Natural killer cell (primary cell): ENCODE results near the gene DLGAP4. TPM values are rescaled to one million over a fixed set of nuclear protein-coding genes. Genes with fewer than 3 reads are reported as not detected.

Experiments
- ATAC-seq, 3 donors: fragments of 150-1000 bp in 2 of 3; fragments of 200-7000 bp in 1 of 3; cut with Tn5 transposase; 1 replicate in 1 of 3; 2 replicates in 2 of 3; pipeline ENCODE4 v1.10.0; 2021; ENCODE audit warnings: mild to moderate bottlenecking in 2 of 3, moderate library complexity in 2 of 3
- DNase-seq, 2 donors: peaks; one replicate each; pipeline versions ENCODE4 v3.0.0 to v3.0.0-alpha.2; 2013 to 2021; ENCODE audit warnings: mixed read lengths in 1 of 2
- H3K27ac ChIP-seq: one replicate; pipeline ENCODE4 v1.5.1; 2013; ENCODE audit warnings: mild to moderate bottlenecking, low read length
- H3K27me3 ChIP-seq: one replicate; pipeline ENCODE4 v1.6.1; 2013; ENCODE audit warnings: low read length; ENCODE audit not compliant: control insufficient read depth, insufficient read depth
- H3K36me3 ChIP-seq: one replicate; pipeline ENCODE4 v1.6.1; 2013; ENCODE audit warnings: low read length; ENCODE audit not compliant: control insufficient read depth, insufficient read depth
- H3K4me1 ChIP-seq: one replicate; pipeline ENCODE4 v1.6.1; 2013; ENCODE audit warnings: low read length; ENCODE audit not compliant: control insufficient read depth, insufficient read depth
- H3K4me3 ChIP-seq: one replicate; pipeline ENCODE4 v1.5.1; 2013; ENCODE audit warnings: low read length
- H3K9me3 ChIP-seq: one replicate; pipeline ENCODE4 v1.6.1; 2013; ENCODE audit warnings: low read length; ENCODE audit not compliant: control insufficient read depth, insufficient read depth
- H3K27ac Mint-ChIP-seq, 2 donors: one replicate each; pipeline ENCODE4 v1.8.0; 2022; ENCODE audit warnings: mild to moderate bottlenecking in 2 of 2, mixed read lengths in 2 of 2, moderate library complexity in 1 of 2
- H3K27me3 Mint-ChIP-seq, 2 donors: one replicate each; pipeline ENCODE4 v1.8.0; 2022; ENCODE audit warnings: low read depth in 2 of 2, mixed read lengths in 2 of 2
- H3K36me3 Mint-ChIP-seq: one replicate; pipeline ENCODE4 v1.8.0; 2022; ENCODE audit warnings: mixed read lengths
- H3K4me1 Mint-ChIP-seq, 2 donors: one replicate each; pipeline ENCODE4 v1.8.0; 2022; ENCODE audit warnings: mixed read lengths in 2 of 2
- H3K4me3 Mint-ChIP-seq: one replicate; pipeline ENCODE4 v1.8.0; 2022; ENCODE audit warnings: mild to moderate bottlenecking, moderate library complexity, mixed read lengths
- H3K9me3 Mint-ChIP-seq, 2 donors: one replicate each; pipeline ENCODE4 v1.8.0; 2022; ENCODE audit warnings: mixed read lengths in 2 of 2
- WGBS: methylation state at CpG from one replicate; pipeline ENCODE4 v1.1.7; 2013; ENCODE audit warnings: missing lambda C conversion rate; ENCODE audit not compliant: insufficient coverage; 5-methylcytosine and 5-hydroxymethylcytosine counted together
- intact Hi-C: fragments of 100-400 bp; cut with micrococcal nuclease; formaldehyde crosslinking; loops from one replicate; pipeline ENCODE4 v1.14.2; 2022
- total RNA-seq, 4 donors: library from RNA; stranded (reverse); fragments of 120-200 nt in 1 of 4; gene quantifications; one replicate each; pipeline versions ENCODE4 v1.2.3 to v1.2.4, GENCODE V29; 2013 to 2022
- TF ChIP-seq, protein P1 (sequence below): fragments of 200-600 bp; IDR thresholded peaks from one replicate; pipeline ENCODE4 v1.8.0; 2022; ENCODE audit warnings: antibody characterized with exemption

The DLGAP4 gene
- total RNA-seq, 3 donors from 2014 or later (not counting 1 experiment from before 2014, with no cell fraction given): 47.9 to 51.6 (median 51.2) TPM

DNA sequence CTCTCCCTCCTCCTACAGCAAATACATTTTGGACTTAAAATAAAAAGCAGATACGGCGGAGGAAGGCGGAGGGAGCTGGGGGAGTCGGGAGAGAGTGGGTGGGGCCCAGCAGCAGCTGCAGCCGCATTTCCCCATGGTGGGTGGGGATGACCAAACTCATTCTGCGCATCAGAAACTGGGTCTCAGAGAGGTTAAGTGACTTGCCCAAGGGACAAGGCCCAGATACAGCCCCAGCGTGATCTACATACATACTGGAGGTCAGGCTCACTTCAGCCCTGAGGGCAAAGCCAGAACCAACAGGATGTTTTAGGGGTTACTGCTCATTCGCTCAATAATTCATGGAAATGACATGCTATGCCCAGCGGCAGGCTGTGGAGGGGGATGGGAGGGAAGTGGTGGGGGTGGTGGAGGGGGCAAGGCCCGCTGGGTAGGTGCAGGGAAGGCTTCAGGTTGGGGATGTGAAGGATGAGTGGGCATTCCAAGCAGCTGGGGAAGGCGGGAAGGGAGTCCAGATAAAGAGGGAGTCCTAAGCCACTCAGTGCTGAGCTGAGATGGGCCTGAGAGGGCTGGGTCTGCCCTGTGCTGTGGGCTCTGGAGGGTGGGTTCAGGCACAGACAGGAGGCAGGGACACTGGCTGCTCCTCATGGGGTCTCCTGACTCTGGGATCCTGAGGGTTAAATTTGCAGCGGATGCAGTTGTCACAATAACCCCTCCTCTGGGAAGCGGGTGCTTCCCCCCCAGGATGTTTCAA, 31.0 kb downstream of the DLGAP4 start:
- TF ChIP-seq, protein P1, sequence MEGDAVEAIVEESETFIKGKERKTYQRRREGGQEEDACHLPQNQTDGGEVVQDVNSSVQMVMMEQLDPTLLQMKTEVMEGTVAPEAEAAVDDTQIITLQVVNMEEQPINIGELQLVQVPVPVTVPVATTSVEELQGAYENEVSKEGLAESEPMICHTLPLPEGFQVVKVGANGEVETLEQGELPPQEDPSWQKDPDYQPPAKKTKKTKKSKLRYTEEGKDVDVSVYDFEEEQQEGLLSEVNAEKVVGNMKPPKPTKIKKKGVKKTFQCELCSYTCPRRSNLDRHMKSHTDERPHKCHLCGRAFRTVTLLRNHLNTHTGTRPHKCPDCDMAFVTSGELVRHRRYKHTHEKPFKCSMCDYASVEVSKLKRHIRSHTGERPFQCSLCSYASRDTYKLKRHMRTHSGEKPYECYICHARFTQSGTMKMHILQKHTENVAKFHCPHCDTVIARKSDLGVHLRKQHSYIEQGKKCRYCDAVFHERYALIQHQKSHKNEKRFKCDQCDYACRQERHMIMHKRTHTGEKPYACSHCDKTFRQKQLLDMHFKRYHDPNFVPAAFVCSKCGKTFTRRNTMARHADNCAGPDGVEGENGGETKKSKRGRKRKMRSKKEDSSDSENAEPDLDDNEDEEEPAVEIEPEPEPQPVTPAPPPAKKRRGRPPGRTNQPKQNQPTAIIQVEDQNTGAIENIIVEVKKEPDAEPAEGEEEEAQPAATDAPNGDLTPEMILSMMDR: no peak
- Mint-ChIP-seq H3K36me3 (no peaks in the 10 kb centered on the region), H3K4me1 (no peaks in the 10 kb centered on the region), H3K27me3 (peaks cover 24 to 38% of the 10 kb centered on the region in 2 donors), H3K27ac (no peak overlapping the region), H3K4me3 (no peak overlapping the region), H3K9me3 (no peaks in the 10 kb centered on the region)
- ATAC-seq (no peak), DNase-seq (no peak)
- Histone ChIP-seq H3K4me3 (no peak overlapping the region), H3K4me1 (no peaks in the 10 kb centered on the region), H3K27me3 (no peaks in the 10 kb centered on the region), H3K27ac (no peak overlapping the region), H3K36me3 (no peaks in the 10 kb centered on the region), H3K9me3 (no peaks in the 10 kb centered on the region)
- intact Hi-C loops: no loop called here
- WGBS: 59% methylated on average over 13 of the region's 13 CpGs

DNA sequence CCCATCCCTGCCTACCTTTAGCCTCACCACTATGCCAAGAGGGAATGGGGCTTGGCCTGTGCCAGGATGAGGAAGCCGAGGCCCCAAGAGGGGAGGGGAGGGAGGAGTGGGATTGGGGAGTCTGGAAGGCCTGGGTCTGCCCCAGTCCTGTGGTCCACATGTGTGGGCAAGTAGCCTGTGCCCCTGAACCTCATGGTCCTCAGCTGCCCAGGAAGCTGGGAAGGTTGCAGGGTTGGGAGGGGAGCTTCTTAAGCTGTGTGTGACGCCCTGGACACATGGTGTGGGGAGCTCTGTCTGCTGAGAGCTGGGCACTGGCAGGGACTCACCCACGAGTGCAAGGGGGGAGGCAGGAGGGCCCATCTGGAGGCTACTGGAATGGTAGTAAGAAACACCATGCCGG, 31.7 kb downstream of the DLGAP4 start:
- no peaks in the 10 kb centered on the region for H3K36me3 Mint-ChIP-seq
- Histone ChIP-seq H3K27me3 (no peaks in the 10 kb centered on the region), H3K9me3 (no peaks in the 10 kb centered on the region), H3K36me3 (no peaks in the 10 kb centered on the region), H3K27ac (no peak overlapping the region), H3K4me1 (no peaks in the 10 kb centered on the region), H3K4me3 (no peak overlapping the region)
- no peak for DNase-seq
- H3K9me3 Mint-ChIP-seq: no peaks in the 10 kb centered on the region
- 78% methylated on average over 4 of the region's 4 CpGs for WGBS
- H3K27ac Mint-ChIP-seq: no peak overlapping the region
- TF ChIP-seq, protein P1: no peak
- H3K4me1 Mint-ChIP-seq: no peaks in the 10 kb centered on the region
- intact Hi-C loops: no loop called here
- H3K4me3 Mint-ChIP-seq: no peak overlapping the region
- peaks cover 21 to 37% of the 10 kb centered on the region in 2 donors for H3K27me3 Mint-ChIP-seq
- no peak for ATAC-seq

DNA sequence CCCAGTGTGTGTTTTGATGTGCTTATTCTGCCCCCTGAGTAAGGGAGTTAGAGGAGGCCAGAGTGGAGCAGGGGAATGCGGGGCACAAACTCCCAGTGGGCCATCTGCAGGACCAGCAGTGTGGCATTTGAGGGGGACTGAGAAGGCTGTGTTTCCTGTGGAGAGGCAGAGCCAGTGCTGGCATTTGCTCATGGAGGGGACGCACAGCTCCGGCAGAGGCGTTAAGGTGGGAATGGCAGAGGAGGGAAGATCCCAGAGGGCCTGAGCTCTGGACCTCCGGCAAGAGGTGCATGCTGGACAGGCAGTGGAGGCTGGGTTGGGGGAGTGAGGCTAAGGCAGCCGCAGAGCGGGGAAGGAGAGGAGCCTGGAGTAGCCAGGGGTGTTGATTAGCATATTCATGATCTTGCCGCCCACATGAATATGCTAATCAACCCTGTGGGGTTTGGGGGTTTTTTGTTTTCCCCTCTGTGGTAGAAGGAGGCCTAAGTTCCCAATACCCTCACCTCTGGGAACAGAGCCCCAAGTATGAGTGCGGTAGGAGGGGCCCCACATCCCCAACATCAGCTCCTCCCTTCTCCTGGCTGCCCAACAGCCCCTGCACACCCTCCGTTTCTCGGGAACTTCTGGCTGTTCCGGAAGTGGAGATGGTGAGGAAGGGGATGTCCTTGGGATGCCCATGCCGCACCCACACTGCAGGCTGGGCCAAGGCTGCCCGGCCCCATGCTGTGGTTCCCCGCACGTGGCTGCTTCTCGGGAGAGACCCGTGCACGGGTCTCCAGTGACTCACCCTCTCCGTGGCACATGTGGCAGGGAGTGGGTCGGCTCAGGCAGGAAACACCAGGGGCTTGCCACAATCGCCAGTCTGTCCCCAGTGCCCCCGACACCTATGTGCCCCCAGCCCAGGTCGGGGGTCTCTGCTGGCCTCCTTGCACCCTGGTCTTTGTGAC, 33.8 kb downstream of the DLGAP4 start:
- no peak overlapping the region for H3K4me3 Mint-ChIP-seq
- Histone ChIP-seq H3K9me3 (no peaks in the 10 kb centered on the region), H3K4me1 (no peaks in the 10 kb centered on the region), H3K27me3 (no peaks in the 10 kb centered on the region), H3K4me3 (no peak overlapping the region), H3K36me3 (no peaks in the 10 kb centered on the region), H3K27ac (no peak overlapping the region)
- DNase-seq (no peak), ATAC-seq (no peak)
- intact Hi-C loops: no loop called here
- peaks cover 7 to 17% of the 10 kb centered on the region in 2 donors for H3K27me3 Mint-ChIP-seq
- no peak overlapping the region for H3K27ac Mint-ChIP-seq
- no peaks in the 10 kb centered on the region for H3K4me1 Mint-ChIP-seq
- no peaks in the 10 kb centered on the region for H3K36me3 Mint-ChIP-seq
- no peaks in the 10 kb centered on the region for H3K9me3 Mint-ChIP-seq
- 42% methylated on average over 21 of the region's 24 CpGs for WGBS
- TF ChIP-seq, protein P1: no peak
